GM12801 (cell line): Measurements from ENCODE around the gene KIAA1191.

Source experiments
- TF ChIP-seq, protein P1 (sequence below): IDR thresholded peaks from one replicate; pipeline ENCODE4 v1.5.1; 2011; ENCODE audit warnings: control low read depth; ENCODE audit not compliant: insufficient read length; ENCODE audit errors: extremely low read depth

The KIAA1191 gene

DNA sequence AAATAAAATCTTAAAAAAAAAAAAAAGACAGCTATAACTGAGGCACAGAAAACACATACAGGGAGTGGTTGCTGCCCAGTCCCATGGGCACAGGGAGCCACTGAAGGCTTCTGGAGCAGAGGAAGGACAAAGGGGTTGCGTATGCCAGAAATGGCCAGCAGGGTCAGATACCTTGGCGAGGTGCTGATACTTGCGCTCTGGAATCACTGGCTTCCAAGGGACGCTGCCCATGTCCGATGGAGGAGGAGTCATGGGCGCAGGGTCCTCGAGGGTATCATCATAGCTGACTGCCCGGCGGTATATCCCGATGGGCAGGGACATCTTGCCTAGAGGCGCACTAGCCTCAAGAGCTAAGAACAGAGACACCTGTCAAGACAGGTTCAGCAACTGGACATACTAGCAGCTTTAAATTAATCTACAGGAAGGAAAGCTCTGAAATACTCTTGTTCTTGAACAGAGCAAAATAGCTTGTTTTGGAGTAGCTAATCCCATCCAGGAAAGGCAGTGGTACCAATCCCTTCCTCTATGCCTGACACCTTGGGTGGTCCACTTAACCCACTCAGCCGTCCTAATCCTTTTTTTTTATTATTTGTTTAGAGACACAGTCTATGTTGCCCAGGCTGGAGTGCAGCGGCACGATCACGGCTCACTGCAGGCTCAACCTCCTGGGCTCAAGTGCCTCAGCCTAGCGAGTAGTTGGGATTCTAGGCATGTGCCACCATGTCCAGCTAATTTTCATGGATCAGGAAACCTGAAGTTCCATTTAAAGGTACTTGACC, 6.0 kb downstream of the KIAA1191 start:
- TF ChIP-seq, protein P1, sequence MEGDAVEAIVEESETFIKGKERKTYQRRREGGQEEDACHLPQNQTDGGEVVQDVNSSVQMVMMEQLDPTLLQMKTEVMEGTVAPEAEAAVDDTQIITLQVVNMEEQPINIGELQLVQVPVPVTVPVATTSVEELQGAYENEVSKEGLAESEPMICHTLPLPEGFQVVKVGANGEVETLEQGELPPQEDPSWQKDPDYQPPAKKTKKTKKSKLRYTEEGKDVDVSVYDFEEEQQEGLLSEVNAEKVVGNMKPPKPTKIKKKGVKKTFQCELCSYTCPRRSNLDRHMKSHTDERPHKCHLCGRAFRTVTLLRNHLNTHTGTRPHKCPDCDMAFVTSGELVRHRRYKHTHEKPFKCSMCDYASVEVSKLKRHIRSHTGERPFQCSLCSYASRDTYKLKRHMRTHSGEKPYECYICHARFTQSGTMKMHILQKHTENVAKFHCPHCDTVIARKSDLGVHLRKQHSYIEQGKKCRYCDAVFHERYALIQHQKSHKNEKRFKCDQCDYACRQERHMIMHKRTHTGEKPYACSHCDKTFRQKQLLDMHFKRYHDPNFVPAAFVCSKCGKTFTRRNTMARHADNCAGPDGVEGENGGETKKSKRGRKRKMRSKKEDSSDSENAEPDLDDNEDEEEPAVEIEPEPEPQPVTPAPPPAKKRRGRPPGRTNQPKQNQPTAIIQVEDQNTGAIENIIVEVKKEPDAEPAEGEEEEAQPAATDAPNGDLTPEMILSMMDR, result no peak

DNA sequence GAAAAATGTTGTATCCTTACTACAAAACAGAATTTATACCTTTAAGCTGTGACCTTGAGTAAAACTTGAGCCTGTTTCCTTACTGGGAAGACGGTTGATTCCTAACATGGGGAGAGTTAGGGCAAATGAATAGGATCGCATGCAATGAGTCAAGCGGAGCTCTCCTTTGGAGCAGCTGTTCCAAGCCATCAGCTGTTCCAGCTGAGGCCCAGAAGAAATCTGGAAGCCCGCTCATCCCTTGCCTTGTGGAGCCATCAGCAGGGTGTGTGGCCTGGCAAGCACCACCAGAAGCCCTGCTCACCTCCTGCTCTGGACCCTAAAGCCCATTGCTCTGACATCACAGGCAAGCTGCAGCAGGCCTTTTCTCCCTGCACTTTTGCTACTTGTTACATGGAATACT, 8.0 kb downstream of the KIAA1191 start:
- TF ChIP-seq, protein P1, result no peak

DNA sequence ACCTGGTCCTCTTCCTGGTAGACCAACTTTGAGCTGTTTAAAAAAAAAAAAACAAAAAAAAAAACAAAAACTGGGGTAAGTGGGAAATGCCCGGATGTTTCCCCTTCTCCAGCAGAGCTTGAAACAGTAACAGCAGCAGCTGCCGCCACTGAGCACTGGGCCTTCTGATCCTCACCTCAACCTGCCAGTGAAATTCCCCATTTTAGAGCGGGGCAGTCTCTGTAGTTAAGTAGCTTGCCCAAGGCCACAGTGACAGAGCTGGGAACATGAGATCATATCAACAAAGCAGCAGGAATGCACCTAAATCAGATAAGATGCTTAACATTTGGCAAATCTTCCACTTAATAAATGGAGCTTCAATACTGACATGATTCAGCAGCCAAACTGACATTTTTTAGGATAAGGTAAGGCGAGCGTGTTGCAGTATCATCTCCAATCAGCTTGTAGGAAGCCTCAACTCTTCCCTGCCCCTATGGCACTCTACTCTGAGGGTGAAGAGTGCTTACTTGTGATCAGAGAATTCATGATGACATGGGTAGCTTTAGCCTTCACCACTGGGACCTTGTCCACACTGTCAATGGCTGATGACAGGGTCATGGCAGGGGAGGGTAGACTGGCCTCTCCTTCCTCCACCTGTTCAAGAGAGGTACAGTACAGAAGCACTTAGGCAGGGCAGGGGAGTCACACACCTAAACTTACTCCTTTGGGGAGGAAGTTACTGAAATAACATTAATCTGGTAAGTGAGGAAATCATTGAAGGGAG, 9.3 kb downstream of the KIAA1191 start:
- TF ChIP-seq, protein P1, result no peak

DNA sequence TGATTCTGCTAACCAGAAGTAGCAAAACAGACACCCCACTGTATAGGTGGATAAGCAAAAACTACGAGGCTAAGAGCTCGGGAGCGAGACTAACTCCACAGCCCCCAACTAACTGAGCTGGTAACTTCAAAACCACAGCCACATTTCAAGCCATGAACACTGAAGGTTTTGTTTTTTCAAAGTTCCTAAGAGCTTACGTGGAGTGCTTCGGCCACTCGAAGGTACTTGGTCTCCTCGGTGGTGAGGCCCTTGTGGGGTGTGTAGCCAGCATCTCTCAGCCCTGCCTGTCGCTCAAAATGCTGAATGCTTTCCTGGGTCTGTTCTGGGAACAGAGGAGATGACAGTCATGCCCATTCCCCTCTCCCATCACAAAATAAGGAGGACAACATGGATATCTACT, 11.1 kb downstream of the KIAA1191 start:
- TF ChIP-seq, protein P1, result no peak

DNA sequence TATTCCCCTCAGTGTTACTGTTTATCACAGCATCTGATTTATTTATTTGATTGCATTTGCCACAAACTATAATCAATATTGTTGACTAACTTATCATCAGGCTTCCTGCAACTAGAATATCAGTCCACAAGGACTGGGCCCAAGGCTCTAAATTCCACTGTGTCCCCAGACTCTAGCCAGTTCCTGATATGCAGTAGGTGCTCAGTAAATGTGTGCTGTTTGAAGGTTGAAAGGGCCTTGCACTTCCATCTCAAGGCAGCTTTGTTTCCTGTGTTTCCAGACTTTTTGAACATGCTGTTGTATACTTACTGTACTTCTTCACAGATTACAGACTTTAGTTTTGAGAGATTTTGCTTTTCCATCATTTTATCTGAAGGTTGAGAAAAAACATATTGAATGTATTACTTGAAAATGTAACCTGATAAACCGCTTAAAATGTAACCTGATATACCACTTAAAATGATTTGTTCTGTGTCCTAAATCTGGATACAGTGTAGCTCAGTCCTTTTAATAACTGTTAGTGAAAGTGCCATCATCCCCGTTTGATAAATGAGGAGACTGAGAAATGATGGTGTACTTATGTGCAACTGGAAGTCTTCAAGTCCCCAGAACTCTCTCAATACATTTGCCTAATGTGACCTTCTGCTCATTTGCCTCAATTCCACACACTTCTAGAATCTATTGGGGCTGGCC, 18.7 kb downstream of the KIAA1191 start:
- TF ChIP-seq, protein P1, result no peak

DNA sequence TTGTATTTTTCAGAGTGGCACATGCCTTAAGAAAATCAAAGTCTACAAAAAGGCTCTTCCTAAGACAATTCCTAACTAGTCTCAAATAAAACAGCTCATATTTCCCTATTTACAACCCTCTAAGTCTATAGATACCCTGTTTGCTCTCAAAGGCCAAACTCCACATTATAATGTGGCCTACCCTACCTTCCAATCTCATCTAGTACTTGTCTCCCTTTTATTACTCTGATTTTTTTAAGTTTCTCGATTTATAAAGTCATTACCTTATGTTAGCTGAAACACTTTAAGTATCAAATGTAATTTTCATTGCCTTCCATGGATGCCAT, 19.4 kb downstream of the KIAA1191 start:
- TF ChIP-seq, protein P1, result no peak
